ENCODE measurements around the gene NKX3-2. TPM values are rescaled to one million over a fixed set of nuclear protein-coding genes. Genes with fewer than 3 reads are reported as not detected.

The NKX3-2 gene
- 0.14 to 0.24 TPM (median 0.17 TPM) in 5 replicates for total RNA-seq (2022; extraction: Qiagen RNA extraction; ENCODE audit: low read depth)

GRCh38 chr4:13543839-13544605 is at the start of gene NKX3-2:
NKX3-2 (minus strand) TSS chr4:13544508; CDS start chr4:13544414, 94 bp downstream.

Other genes starting within 250 kb of the NKX3-2 start
- gene RAB28, start 60.2 kb downstream of the NKX3-2 start, total RNA-seq (2022; extraction: Qiagen RNA extraction; ENCODE audit: low read depth) = 8.9 to 10.1 TPM (median 9.2 TPM) in 5 replicates
- 17.5 to 28.9 TPM (median 18.7 TPM) in 5 replicates for gene BOD1L1, start 83.2 kb upstream of the NKX3-2 start, total RNA-seq (2022; extraction: Qiagen RNA extraction; ENCODE audit: low read depth)

Measured in A549 treated with CpdA at 1 μM for 4 hours (cell line).